Ascending aorta (tissue), 2 donors: Measurements from ENCODE around the gene STK32B. TPM values are rescaled to one million over a fixed set of nuclear protein-coding genes. Genes with fewer than 3 reads are reported as not detected.
"Not testable (repeated sequence)": the region's sequence is repeated elsewhere in the genome, so short reads cannot be mapped to it uniquely, and the experiment has no call there.

Experiments used
- DNase-seq, 2 donors: peaks; one replicate each; pipeline ENCODE4 v3.0.0-alpha.2; 2019; ENCODE audit warnings: low spot score in 2 of 2
- H3K27ac ChIP-seq, 2 donors: fragments of 200-600 bp; sonication (generic); one replicate each; pipeline ENCODE4 v1.5.1; 2016 to 2017; ENCODE audit warnings: mild to moderate bottlenecking in 1 of 2
- H3K27me3 ChIP-seq: fragments of 200-600 bp; sonication (generic); one replicate; pipeline ENCODE4 v1.5.1; 2017
- H3K36me3 ChIP-seq, 2 donors: fragments of 200-600 bp; sonication (generic); one replicate each; pipeline ENCODE4 v1.5.1; 2016
- H3K4me1 ChIP-seq, 2 donors: fragments of 200-600 bp; sonication (generic); one replicate each; pipeline ENCODE4 v1.5.1; 2016 to 2017; ENCODE audit warnings: mild to moderate bottlenecking in 1 of 2
- H3K4me3 ChIP-seq, 2 donors: fragments of 200-600 bp; sonication (generic); one replicate each; pipeline ENCODE4 v1.5.1; 2016 to 2017; ENCODE audit warnings: mild to moderate bottlenecking in 1 of 2
- H3K9me3 ChIP-seq, 2 donors: fragments of 200-600 bp; sonication (generic); one replicate each; pipeline ENCODE4 v1.5.1; 2016
- intact Hi-C: fragments of 100-400 bp; cut with DNase I; formaldehyde crosslinking; loops from one replicate; pipeline ENCODE4 v1.15.1; 2023
- total RNA-seq: library from RNA; depleted of rRNA; stranded (reverse); fragments of >200 nt; gene quantifications from one replicate; pipeline ENCODE4 v1.1.0, GENCODE V29; 2016
- TF ChIP-seq, protein P1 (sequence below), 3 experiments: fragments of 200-600 bp in 2 of 3; fragments of 450-650 bp in 1 of 3; sonication (generic) in 2 of 3; IDR thresholded peaks; one replicate each; pipeline ENCODE4 v1.5.1; 2016 to 2019; ENCODE audit warnings: antibody characterized with exemption in 3 of 3, mild to moderate bottlenecking in 1 of 3, moderate library complexity in 1 of 3

Gene STK32B
- total RNA-seq, 1 donor from 2014 or later = 2.3 TPM

DNA sequence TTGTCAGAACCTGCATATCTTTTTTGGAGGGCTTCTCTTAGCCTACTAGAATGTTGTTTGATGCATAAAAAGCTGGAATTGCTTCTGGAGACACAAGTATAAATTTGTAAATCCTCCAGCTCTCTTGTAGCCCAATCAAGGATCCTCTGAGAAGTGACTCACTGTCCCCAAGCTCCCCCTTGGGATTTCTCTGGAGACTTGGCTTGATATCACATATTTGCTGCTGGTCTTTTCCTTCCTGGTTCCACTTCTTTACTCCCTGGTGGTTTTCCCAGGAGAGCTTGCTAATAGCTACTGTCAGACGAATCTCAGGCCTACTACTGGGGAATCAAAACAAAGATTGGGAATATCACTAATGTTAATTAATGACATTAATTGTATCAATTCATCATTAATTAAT, 173.1 kb downstream of the STK32B start:
- no peak for DNase-seq
- Histone ChIP-seq H3K27ac (no peak overlapping the region), H3K4me3 (no peak overlapping the region), H3K36me3 (no peaks in the 10 kb centered on the region), H3K27me3 (no peaks in the 10 kb centered on the region), H3K9me3 (peaks cover 0 to 13% of the 10 kb centered on the region in 2 donors), H3K4me1 (no peaks in the 10 kb centered on the region)
- TF ChIP-seq, protein P1, sequence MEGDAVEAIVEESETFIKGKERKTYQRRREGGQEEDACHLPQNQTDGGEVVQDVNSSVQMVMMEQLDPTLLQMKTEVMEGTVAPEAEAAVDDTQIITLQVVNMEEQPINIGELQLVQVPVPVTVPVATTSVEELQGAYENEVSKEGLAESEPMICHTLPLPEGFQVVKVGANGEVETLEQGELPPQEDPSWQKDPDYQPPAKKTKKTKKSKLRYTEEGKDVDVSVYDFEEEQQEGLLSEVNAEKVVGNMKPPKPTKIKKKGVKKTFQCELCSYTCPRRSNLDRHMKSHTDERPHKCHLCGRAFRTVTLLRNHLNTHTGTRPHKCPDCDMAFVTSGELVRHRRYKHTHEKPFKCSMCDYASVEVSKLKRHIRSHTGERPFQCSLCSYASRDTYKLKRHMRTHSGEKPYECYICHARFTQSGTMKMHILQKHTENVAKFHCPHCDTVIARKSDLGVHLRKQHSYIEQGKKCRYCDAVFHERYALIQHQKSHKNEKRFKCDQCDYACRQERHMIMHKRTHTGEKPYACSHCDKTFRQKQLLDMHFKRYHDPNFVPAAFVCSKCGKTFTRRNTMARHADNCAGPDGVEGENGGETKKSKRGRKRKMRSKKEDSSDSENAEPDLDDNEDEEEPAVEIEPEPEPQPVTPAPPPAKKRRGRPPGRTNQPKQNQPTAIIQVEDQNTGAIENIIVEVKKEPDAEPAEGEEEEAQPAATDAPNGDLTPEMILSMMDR (IDR thresholded peaks at IDR 0.05) = no peak
- intact Hi-C loops = no loop called here

DNA sequence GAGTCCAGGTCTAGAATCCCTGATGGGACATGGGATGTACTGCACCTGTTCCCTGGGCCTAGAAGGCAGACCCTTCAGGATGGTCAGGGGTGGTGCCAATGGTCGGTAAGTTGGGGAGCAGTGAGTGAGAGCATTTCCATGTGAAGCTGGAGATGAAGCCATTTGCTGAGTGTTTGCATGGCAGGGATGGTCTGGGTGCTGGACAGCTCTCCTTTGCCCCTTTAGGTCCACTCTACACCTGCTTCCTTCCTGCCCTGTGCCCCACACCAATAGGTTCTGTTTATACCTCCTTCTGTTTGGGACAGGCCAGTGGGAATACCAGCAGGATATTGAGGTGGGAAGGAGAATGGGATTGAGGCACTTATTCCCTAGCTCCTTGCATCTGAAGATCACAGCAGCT, 181.3 kb downstream of the STK32B start:
- no peaks in the 10 kb centered on the region for H3K27me3 ChIP-seq
- TF ChIP-seq, protein P1 (IDR thresholded peaks at IDR 0.05) = no peak
- no peaks in the 10 kb centered on the region for H3K4me1 ChIP-seq
- no peak overlapping the region for H3K4me3 ChIP-seq
- no peak for DNase-seq
- intact Hi-C loops = no loop called here
- H3K27ac ChIP-seq = no peak overlapping the region
- no peaks in the 10 kb centered on the region for H3K9me3 ChIP-seq
- H3K36me3 ChIP-seq = no peaks in the 10 kb centered on the region

DNA sequence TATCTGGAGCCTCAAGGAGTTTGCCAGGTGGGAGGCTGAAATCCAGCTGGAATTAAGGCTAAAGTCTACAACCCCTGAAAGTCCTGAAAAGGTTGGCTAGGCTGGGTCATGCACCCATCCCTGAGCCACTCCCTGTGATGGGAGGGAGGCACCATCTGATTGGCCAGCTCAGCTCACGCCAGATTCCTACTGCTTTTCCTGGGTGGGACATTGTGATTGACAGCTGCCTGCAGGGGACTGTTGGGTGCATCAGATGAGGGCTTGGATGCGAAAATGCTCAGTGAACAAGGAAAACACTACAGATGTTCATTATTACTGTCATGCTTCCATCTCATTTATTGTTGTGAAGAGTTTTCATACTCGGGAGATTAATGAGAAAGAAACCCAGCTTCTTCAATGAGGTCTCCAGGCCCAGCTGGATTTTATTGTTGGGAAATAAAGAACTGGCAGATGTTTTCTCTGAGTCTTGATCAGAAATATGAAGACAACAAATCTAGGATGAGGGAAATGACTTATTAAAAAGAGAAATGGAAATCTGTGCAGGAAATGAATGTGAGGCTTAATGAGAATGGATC, 185.9 kb downstream of the STK32B start:
- TF ChIP-seq, protein P1 (IDR thresholded peaks at IDR 0.05) = no peak
- DNase-seq = no peak
- Histone ChIP-seq H3K27me3 (no peaks in the 10 kb centered on the region), H3K27ac (no peak overlapping the region), H3K4me3 (no peak overlapping the region), H3K36me3 (no peaks in the 10 kb centered on the region), H3K4me1 (no peaks in the 10 kb centered on the region), H3K9me3 (no peaks in the 10 kb centered on the region)
- intact Hi-C loops = no loop called here

DNA sequence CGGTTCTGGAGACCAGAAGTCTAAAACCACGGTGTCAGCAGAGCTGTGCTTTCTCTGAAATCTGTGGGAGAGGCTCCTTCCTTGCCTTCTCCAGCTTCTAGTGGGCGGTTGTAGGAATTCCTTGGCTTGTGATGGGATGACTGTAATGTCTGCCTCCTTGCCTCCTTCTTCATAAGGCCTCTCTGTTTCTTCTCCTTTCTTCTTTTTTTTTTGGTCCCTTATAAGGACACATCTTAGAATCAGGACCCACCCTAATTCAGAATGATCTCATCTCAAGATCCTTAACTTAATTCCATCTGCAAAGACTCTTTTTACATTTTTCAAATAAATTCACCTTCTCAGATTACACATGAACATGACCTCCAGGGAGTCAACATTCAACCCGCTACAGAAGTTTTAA, 186.9 kb downstream of the STK32B start:
- DNase-seq = no peak
- intact Hi-C loops = no loop called here

DNA sequence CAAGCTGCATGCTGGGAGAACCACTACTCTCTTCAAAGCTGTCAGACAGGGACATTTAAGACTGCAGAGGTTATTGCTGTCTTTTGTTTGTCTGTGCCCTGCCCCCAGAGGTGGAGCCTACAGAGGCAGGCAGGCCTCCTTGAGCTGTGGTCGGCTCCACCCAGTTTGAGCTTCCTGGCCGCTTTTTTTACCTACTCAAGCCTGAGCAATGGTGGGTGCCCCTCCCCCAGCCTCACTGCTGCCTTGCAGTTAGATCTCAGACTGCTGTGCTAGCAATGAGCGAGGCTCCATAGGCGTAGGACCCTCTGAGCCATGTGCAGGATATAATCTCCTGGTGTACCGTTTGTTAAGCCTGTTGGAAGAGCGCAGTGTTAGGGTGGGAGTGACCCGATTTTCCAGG, 195.8 kb downstream of the STK32B start:
- H3K27ac ChIP-seq, H3K4me1 ChIP-seq, H3K4me3 ChIP-seq, H3K9me3 ChIP-seq, intact Hi-C loops, DNase-seq, H3K36me3 ChIP-seq, H3K27me3 ChIP-seq: not testable (repeated sequence)

More for the DNA sequence above, 186.9 kb downstream of the STK32B start:
- TF ChIP-seq, protein P1 (IDR thresholded peaks at IDR 0.05) = no peak
- Histone ChIP-seq H3K36me3 (no peaks in the 10 kb centered on the region), H3K4me3 (no peak overlapping the region), H3K4me1 (no peaks in the 10 kb centered on the region), H3K27me3 (no peaks in the 10 kb centered on the region), H3K27ac (no peak overlapping the region), H3K9me3 (no peaks in the 10 kb centered on the region)

DNA sequence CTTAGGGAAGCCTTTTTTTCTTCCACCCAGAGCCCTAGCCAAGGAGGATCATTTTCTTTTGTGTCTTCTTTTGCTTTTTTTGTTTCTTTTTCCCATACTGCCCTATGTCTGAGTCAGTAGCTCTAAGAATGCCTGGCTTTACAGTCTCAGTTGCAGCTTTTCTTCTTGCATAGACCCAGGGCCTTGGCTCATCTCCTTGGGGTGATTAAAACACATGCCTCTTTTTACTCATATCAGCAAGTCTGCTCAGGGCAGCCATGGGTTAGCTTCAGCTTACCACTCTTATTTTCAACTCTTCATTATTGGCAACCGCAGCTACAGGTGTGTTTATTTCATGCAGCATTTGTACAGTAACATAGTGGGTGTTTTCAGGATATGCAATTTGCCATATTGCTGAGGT, 196.5 kb downstream of the STK32B start:
- H3K4me3 ChIP-seq = no peak overlapping the region
- no peaks in the 10 kb centered on the region for H3K4me1 ChIP-seq
- H3K36me3 ChIP-seq = no peaks in the 10 kb centered on the region
- H3K27me3 ChIP-seq = no peaks in the 10 kb centered on the region
- intact Hi-C loops = no loop called here
- DNase-seq = no peak
- H3K9me3 ChIP-seq = no peaks in the 10 kb centered on the region
- H3K27ac ChIP-seq = no peak overlapping the region
- TF ChIP-seq, protein P1 (IDR thresholded peaks at IDR 0.05) = no peak
